Stimulated activated CD4-positive, alpha-beta T cell treated with anti-CD3 and anti-CD28 coated beads, Interleukin-15, amount 100 ng/mL, for 48 hours (primary cell): ENCODE results near the gene PTRH2.
"Not testable (repeated sequence)": the region's sequence is repeated elsewhere in the genome, so short reads cannot be mapped to it uniquely, and the experiment has no call there.

Source experiments
- DNase-seq, 2 donors: peaks; one replicate each; pipeline ENCODE4 v3.0.0-alpha.2; 2020; ENCODE audit warnings: low read depth in 2 of 2

Gene PTRH2

GRCh38 chr17:59669411-59669810 is 37.8 kb downstream of the PTRH2 start:
- no peak for DNase-seq

GRCh38 chr17:59668816-59669215 is 38.4 kb downstream of the PTRH2 start:
- no peak for DNase-seq

- no peak for DNase-seq
These were observed 41.0 kb downstream of the PTRH2 start for GRCh38 chr17:59666235-59666634.

- not testable (repeated sequence) for DNase-seq
These were observed 50.6 kb downstream of the PTRH2 start for GRCh38 chr17:59656624-59657023.

GRCh38 chr17:59652119-59652518 is 55.1 kb downstream of the PTRH2 start:
- DNase-seq = no peak

- DNase-seq = no peak
These were observed 55.9 kb downstream of the PTRH2 start for GRCh38 chr17:59651346-59651745.

GRCh38 chr17:59650642-59651041 is 56.6 kb downstream of the PTRH2 start:
- no peak for DNase-seq

- DNase-seq = no peak
These were observed 57.3 kb downstream of the PTRH2 start for GRCh38 chr17:59649886-59650285.
